ENCODE measurements around the gene NENF.

Gene NENF

DNA sequence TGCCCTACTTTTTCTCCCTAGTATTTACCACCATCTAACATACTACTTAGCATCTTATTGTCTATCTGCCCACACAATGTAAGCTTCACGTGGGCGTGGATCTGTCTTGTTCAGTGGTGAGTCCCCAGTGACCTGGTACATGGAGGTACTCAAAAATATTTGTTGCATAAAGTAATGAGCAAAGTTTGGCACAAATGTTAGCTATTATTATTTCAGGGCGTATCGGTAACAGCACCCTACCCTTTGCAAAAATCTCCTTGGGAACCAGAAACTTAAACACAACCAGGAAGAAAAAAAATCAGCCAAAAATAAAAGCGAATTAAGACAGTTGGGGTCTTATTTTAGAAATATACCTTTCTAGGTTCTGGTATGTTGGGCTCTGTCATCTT, 454 bp upstream of the NENF start:
- DNase-seq, result no peak

DNA sequence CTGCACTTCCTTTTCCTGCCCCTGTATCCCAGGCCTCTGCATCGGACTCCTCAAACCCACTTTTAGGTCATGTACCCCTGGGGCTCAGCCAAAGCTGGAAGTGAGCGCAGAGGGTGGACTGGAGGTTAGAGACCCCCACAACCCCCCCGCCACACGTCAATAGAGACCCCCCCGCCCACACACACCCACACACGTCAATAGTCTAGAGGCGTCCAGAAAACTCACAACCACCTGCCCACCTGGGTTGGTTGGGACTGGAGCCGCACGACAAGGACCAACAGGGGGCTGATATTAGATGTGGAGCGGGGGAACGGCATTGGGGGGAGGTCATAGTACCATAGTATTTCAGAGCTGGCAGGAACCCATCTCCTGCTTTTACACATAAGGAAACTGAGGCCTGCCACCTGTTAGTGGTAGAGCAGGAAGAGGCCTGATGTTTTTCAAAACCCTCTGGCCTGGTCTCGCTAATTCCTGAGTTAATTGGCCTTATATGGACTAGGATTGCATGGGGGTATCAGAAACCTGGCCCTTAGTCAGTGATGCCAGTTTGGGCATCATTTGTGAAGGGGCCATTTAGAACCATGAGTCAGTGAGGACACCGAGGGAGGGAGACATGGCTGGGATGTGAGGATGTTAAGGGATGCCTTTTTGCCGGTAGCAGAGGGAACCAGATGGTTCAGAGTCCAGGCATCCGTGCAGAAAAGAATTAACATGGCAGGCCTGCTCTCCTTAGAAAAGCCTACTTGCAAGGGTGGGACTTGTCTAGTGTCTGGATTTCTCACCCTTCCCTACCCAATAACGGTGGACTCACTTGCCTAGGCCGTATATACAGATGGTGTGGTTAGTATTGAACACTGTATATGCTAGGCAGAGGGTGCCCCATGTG, 1.1 kb downstream of the NENF start:
- no peak for DNase-seq

DNA sequence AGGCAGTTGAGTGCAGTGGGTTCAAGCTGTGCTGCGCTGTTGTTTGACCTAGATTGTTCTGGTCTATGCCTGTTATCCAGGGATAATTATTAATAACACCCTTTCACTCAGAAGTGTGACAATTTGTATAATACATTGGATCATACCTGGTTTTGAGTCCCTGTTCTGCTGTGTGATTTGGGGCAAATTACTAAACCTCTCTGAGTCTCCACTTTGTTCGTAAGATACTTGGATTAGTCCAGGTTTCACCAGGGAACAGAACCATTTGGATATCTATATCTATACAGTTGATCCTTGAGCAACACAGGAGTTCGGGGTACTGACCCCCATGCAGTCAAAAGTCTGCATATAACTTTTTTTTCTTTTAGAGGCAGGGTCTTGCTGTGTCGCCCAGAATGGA, 2.3 kb downstream of the NENF start:
- no peak for DNase-seq

DNA sequence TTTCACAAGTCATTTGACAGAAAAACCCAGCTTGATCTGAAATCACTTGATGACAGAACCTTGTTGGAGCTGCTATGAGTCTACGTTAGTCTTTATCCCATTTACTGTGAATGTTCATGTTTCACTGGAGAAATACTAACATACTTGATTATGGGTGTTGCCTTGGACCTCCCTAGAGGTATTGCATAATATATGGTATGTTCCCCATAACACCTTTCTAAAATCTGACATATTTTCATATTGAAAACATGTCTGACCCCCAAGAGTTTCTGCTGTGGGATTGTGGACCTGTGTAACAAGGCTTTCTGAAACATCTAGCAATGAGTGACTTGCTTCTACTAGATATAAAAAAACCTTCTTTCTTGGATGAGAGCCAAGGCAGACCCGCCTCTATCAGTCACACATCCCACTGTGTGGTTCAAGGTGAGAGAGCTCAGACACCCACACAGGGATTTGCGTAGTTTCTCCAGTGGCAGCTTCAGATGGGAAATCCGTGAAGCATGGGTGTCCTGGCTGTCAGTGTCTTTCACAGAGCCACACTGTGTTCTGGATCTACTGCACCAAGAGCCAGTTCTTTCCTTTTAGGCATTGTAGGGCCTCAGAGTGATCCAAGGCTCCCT, 4.6 kb downstream of the NENF start:
- DNase-seq, result peak; percentile 1

DNA sequence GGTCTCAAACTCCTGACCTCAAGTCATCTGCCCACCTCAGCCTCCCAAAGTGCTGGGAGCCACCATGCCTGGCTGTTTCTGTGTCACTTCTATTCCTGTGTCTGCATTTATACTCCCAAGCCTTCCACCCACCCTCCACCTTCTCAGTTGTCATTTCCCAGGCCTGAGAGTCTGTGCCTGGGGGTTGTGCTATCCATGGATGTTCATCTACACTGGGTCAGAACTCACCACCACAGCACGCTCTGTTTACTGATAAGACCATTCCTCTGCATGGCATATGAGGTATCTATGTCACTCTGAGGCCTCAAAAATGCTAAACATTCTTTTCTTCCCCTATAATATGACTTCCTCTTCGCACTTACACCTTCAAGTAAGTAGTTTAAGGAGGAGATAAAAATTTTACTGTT, 6.1 kb downstream of the NENF start:
- DNase-seq, result no peak

DNA sequence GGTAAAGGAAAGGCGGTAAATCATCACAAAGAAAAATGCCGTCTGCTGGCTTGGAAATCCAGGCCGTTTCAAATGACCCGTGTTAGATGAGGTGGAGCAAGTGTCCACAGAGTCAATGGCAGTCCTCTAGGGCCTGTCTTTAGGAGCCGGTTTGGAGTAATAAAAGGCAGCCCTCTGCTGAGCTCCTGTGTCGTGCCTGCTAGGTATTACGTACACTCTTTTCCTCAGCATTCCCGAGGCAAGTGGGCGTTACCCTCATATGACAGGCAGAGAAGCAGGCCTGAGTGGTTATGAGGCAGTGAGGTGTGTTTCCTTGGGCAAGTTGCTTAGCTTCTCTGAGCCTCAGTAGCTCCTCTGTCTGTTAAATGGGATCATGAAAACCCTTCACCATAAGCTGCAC, 7.7 kb downstream of the NENF start:
- no peak for DNase-seq

DNA sequence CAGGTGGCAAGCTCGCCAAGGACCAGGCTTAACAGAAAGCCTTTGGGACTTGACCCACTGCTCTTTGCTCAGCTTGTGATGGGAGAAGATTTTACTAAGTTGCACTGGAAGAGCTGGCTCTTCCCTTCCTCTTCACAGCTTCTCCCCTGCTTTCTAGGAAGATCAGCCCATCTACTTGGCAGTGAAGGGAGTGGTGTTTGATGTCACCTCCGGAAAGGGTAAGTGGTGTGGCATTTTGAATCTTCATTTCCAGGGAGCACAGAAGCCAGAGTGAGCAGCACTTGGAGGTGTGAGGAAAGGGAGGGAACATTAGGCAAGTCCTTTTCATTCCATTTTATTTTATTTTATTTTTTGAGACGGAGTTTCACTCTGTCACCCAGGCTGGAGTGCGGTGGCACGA, 9.7 kb downstream of the NENF start:
- DNase-seq, result no peak

DNA sequence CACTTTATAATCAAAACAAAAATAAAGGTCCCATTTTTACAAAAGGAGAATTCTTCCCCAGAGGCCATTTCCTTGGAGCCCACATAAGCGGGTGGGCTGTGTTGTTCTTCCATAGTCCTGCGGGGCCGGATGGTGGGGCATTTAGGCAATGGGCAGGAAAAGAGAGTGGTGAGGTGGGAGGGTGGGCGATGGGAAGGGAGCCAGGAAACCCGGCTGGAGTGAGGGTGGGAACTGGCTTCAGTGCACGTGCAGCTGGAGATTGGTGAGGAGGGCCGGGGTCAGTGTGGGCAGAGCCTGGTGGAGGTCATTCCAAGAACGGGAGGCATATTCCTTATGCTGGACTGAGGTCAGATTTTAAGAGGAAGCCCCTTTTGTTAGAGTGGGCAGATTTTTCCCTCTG, 13.6 kb downstream of the NENF start:
- no peak for DNase-seq

DNA sequence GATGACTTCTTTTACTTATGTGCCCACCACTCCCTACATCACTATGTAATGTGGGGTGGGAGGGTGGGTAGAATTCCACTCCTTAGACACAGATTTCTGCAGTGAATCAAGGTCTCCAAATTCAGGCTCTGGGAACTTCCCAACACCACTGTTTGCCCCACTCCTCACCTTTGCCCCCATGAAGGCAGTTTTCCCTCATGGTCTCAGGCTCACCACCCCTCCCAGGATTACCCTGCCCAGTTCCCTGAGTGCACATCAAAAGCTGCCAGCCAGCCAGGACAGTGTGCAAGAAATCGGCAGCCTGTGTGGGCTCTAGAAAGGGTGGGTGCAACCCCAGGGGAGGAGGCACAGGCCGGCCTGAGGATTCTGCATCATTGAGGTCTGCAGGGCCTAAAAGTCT, 14.8 kb downstream of the NENF start:
- DNase-seq, result no peak

DNA sequence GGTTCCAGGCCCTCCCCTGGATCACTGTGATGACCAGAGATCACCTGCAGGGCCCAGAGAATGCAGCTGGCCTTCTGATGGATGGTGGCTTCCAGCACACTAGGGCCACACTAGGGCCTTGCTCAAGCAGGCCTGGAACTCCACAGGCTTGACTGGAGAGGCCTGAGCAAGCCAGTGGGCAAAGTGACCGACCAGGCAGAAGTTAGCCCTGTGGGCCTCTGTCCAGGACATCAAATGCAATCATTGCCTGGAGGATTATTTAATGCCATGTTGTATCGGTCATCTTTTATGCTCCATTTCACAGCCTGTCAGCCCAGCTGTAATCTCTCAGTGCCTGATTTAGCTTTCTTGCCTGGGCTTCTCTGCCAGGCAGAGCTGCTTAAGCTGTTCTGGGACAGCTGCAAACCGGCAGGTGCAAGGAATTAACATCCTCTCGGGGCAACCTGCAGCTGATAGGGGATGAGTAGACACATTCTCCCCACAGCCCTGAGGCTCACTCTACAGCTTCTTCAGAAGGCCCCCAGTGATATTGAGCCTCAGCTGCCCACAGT, 17.7 kb downstream of the NENF start:
- DNase-seq, result no peak

DNA sequence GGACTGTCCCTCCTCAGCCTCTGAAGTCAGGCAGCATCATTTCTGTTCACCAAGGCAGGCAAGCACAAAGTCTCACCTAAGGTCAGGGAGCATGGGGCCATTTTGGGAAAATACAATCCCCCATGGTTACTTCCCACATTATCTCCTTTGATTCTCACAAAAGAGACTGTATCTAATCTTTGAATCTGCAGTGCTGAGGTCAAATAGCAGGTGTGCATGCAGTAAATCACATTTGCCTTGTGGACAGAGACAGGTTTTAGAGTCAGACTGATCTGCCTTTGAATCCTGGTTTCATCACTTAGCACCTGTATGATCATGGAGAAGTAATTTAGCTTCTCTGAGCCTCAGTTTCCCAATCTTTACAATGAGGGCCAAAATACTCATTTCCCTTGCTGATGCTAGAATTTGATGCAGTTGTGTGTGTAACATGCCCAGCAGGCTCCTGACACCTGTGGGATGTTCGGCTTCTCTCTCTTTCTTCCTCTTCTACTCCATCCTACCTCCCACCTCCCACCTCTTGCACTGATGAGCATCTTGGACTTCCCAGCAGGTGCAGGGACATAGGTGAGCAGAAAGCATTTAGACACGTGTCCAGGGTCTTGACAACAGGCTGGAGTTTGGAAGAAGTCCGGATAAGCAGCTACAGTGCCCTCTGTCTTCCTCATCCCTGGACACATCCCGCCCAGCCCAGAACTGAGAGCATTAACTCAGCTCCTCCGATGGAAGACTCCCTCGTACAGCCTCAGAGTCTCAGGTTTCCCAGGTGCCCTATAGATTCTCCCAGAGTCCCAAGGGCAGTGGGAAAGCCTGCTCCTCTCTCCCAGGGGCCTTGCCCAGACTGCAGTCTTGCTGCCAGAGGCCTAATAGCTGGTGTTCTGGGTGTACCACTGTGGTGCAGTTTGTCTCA, 18.9 kb downstream of the NENF start:
- no peak for DNase-seq

DNA sequence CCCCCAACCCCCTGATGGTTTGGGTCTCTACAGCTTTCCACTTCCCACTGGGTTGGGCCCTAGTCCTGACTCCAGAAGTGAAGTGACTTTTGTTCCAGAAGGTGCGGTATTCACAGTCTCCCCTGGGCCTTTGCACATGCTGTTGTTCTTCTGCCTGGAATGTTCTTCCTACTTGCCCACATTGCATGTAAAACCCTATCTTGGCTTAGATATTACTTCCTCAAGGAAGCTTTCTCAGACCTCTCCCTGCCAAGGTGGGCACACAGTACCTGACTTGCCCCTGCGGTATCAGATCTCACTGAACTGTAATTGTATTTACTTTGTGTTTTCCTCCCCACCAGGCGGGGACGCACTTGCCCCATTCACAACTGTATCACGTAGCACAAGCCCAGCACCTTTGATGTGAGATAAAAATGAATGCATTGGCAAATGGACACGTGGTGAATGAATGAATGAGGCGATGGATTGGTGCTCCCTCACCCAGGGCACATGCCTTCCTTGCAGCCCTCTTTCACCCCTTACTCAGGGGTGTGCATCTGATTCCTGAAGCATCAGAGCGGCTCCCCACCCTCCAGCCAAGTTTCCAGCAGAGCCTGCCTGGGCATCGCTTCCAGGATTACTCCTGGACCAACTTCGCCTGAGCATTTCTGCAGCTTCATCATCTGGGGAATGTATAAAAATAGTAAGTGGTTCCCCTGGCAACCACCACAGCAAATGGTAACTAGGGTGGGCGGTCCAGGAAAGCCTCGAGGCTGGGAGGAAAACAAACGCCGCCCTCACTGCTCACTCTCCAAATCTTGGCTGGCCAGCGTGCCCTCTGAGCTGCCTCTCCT, 19.8 kb downstream of the NENF start:
- DNase-seq, result no peak

DNA sequence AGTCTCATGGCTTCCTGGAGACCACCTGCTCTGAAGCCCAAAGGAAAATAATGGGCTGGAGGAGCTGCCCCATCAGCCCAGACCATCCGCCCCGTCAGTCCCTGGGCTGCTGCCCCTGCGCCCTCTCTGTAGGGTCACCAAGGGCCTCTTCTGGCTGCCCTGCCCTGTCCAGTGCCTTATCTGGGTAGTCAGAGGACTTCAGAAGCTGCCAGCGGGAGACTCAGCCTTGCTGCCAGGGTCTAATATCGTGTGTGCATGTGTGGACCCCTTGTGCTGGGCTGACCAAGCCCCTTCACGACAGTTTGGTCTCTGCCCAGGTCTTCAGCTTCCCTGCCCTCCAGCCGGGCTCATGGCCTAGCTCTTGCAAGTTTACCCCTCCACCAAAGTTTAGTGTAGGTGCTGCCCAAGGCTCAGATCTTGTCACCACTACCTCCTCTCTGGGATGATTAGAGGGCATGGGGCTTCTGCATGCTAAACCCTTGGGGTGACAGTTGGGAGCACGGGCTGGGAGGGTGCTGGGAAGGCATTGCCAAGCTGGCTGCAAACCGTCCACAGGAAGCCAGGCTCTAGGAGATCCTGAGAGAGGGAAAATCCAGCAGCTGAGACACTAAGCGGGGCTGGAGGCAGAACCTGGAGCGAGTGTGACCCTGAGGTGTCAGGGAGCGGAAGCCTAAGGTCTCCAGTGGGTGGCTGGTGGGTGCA, 20.6 kb downstream of the NENF start:
- no peak for DNase-seq

DNA sequence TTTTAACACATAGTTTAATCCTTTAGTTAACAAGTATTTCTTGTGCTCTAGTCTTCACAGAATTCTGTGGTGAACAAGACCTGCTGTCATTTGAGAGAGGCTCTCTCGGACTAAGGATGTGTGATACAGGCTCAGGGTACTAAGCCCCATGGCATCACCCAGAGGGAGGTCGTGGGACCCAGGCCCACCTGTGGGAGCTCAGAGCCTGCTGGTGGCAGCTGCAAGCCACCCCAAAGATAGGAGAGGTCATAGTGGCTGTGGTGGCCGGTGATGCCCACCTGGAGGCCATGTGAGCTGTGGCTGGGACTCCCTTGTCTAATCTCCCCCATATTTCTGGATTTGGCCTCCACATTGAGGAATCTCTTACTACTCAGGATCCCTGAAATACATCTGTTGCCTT, 22.0 kb downstream of the NENF start:
- no peak for DNase-seq

DNA sequence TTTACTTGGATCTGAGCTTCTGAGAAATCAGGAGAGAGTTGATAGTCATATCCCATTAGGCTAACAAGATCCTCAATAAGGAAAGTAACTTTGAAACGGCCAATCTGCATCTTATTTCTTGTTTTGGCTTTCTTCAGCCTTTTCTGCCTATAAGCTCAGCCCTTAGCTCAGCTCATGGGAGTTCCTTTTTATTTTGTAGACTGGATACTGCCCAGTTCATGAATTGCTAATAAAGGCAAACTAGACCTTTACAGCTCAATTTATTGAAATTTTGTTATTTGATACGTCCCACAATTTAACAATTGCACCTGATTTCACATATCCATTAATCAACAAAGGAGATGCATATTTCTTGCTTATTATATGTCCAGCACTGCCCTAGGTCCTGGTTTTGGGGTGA, 22.7 kb downstream of the NENF start:
- DNase-seq, result no peak

DNA sequence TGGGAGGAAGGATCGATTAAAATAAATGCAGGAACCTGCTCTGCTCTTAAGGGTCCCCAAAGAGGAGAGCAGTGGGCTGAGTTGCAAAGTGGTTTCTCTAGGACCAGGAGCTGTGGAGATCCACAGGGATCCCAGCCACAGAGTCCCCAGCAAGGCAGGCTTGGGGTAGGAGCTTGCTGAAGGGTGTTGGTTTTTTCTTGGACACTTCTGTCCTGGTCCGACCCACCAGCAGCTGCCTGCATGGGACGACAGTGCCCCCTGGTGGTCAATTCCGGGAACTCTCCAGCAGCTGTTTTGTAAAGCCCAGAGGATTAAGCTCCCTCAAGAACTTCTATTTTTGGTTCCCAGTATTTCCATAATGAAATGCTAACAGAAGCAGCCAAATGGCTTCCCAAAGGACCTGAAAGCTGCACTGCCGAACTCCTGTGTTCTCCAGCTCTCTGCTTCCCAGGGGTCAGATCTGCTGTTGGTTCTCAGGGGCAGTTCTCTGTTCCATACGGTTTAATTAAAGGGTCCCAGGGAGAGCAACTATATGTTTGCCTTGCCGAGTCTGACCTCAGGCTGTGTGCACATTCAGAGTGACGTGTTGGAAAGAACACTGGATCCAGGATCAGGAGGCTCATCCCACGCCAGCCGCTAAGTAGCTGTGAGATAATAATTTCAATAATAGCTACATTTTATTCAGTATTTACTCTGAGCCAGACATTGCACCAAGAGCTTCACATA, 23.2 kb downstream of the NENF start:
- DNase-seq, result peak; percentile 62

DNA sequence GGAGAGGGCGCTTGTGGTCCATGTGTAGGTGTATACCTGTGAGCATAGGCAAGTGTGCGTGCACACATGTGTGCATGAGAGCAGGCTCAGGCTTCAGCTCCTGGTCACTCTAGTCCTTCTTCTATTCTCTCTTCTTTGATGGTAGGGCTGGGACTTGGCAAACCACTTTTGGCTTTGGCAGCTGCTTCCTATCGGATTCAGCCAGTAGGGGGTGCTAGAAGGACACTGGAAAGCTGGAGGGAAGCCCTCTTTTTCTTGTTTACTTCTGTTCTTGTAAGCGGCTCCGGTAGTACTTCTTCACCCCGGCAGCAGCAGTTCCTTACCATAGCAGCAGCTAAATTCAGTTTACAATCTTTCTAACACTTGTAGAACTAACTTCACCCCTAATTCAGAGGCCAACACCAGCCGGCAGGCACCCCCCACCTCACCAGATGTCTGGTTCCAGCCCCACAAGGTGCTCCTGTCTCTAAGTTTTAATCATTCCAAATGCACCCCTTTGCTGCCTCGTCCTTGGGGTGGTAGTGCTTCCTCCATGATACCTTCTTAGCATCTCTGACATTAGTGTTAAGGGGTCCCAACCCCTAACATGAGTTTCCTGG, 25.1 kb downstream of the NENF start:
- peak; percentile 28 for DNase-seq

DNA sequence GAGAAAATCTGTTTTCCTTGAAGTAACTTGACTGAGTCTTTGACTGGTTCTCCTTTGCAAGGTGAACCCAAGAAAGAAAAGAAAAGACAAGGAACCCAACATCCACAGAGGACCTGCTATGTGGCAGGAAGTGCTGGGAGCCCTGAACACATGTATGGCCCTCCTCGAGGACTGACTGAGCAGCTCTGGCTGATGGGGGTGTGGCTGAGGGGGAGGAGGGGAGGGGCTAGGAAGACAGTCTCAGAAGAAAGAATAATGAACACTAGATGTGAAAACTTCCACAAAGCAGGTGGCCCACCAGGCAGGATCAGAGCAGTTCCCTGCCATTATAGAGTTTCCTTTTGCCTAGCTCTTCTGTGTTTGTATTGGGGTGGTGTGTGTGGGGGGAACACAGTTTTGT, 26.1 kb downstream of the NENF start:
- no peak for DNase-seq

DNA sequence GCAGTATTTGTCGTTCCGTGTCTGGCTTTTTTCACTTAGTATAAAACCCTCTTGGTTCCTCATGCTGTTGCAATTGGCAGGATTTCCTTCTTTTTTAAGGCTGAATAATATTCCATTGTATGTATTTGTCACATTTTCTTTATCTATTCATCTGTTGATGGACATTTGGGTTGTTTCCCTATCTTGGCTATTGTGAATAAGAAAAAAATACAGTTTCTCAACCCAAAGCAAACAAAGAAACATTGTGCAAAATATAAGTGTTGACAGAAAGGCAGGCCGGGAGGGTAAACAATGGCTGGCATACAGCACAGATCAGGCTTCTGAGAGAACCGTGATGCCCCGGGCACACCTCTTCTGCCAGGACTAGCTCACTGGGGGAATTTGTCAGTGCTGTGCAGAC, 26.9 kb downstream of the NENF start:
- DNase-seq, result no peak

DNA sequence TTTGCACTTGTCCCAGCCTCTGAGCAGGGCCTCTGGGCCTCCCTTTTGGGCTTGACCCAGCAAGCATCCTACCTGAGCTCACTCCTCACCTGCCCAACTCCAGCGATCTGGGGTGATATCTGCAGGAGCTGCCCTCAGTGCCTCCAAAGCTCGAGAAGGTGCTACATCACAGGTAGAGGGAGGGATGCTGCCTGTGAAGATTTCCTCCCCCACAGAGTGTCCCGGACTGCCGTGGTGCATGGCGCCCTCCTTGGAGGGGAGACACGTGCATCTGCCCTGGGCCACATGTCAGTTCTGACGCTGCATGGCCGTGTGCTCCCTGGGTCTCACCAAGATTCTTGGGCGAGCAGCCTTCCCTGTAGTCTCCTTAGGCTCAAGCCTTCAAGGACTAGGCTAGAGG, 27.7 kb downstream of the NENF start:
- DNase-seq, result no peak
